K562 (cell line): ENCODE data around the gene NEURL4. TPM values are rescaled to one million over a fixed set of nuclear protein-coding genes. Genes with fewer than 3 reads are reported as not detected.

Experiments used
- CTCFL ChIP-seq: IDR thresholded peaks from 2 replicates; pipeline ENCODE4 v1.6.1; 2011; ENCODE audit warnings: borderline replicate concordance, low read depth, mild to moderate bottlenecking, moderate library complexity, low read length; ENCODE audit not compliant: insufficient read depth, poor library complexity, severe bottlenecking
- EZH2 ChIP-seq: IDR thresholded peaks from 2 replicates; pipeline ENCODE4 v1.6.1; 2012; ENCODE audit warnings: low read depth, mild to moderate bottlenecking, inconsistent platforms, low read length, borderline replicate concordance
- FOXJ3 ChIP-seq: sonication (generic); formaldehyde crosslinking; IDR thresholded peaks from 2 replicates; pipeline ENCODE4 v1.4.0; 2020; ENCODE audit warnings: mild to moderate bottlenecking, missing genetic modification reagents
- HDAC2 ChIP-seq: fragments of 450-650 bp; IDR thresholded peaks from 2 replicates; pipeline ENCODE4 v1.6.1; 2016; ENCODE audit warnings: mild to moderate bottlenecking
- HNRNPH1 ChIP-seq: fragments of 200-400 bp; formaldehyde crosslinking; optimal IDR thresholded peaks from 2 replicates; pipeline ENCODE3; 2017; ENCODE audit warnings: low read depth, mild to moderate bottlenecking, low read length, moderate library complexity
- KLF13 ChIP-seq: fragments of 450-650 bp; IDR thresholded peaks from 2 replicates; pipeline ENCODE4 v1.6.1; 2016; ENCODE audit warnings: missing genetic modification characterization, low read depth, mild to moderate bottlenecking, missing compliant biosample characterization, moderate library complexity, borderline replicate concordance
- PATZ1 ChIP-seq: fragments of 250-450 bp; sonication (Bioruptor Pico); IDR thresholded peaks from 2 replicates; pipeline ENCODE4 v1.5.0; 2020; ENCODE audit warnings: mild to moderate bottlenecking, borderline replicate concordance
- SLC30A9 ChIP-seq: fragments of 250-450 bp; sonication (Bioruptor Pico); IDR thresholded peaks from 2 replicates; pipeline ENCODE4 v1.8.0; 2022; ENCODE audit warnings: mild to moderate bottlenecking, moderate library complexity
- SMC3 ChIP-seq: conservative IDR thresholded peaks from 2 replicates; pipeline ENCODE4 v1.6.1; 2011; ENCODE audit warnings: low read depth, low read length, improper control_type of control experiment; ENCODE audit not compliant: insufficient read depth
- STAG1 ChIP-seq: sonication (generic); formaldehyde crosslinking; IDR thresholded peaks from 2 replicates; pipeline ENCODE4 v1.5.0; 2020; ENCODE audit warnings: missing genetic modification reagents, borderline replicate concordance
- ZNF584 ChIP-seq: fragments of 200-800 bp; sonication (Bioruptor generic); IDR thresholded peaks from 2 replicates; pipeline ENCODE4 v1.6.1; 2016; ENCODE audit warnings: low read depth, mild to moderate bottlenecking, missing genetic modification characterization, missing compliant biosample characterization
- polyA plus RNA-seq, 8 experiments: library from polyadenylated mRNA; depleted of rRNA in 4 of 8; stranded (reverse) in 5 of 8; unstranded in 3 of 8; fragments of >200 nt; fragmentation: Nextera tagmentation in 2 of 8; fragmentation: Illumina TruSeq in 1 of 8; extraction: Ambion mirVana in 2 of 8; extraction: Trizol in 1 of 8; gene quantifications; 2 replicates each; pipeline versions ENCODE4 v1.2.1 to v1.2.3, GENCODE V29; 2011 to 2014; ENCODE audit warnings: inconsistent platforms in 1 of 8, missing spikeins in 1 of 8
- total RNA-seq, 7 experiments: library from RNA; depleted of rRNA in 6 of 7; stranded (reverse); fragments of >200 nt in 6 of 7; fragmentation: Illumina TruSeq in 2 of 7; extraction: Trizol in 2 of 7; gene quantifications; 2 replicates each; pipeline versions ENCODE4 v1.2.1 to v1.2.3, GENCODE V29; 2011 to 2021; ENCODE audit warnings: low replicate concordance in 1 of 7
- TF ChIP-seq, protein P1 (sequence below), 2 experiments: IDR thresholded peaks; 2 replicates each; pipeline ENCODE4 v1.6.1; 2011; ENCODE audit warnings: borderline replicate concordance in 1 of 2, control low read depth in 1 of 2, low read depth in 1 of 2, low read length in 1 of 2, mild to moderate bottlenecking in 1 of 2, mixed read lengths in 1 of 2, moderate library complexity in 1 of 2; ENCODE audit not compliant: insufficient read depth in 1 of 2, insufficient read length in 1 of 2, poor library complexity in 1 of 2, severe bottlenecking in 1 of 2; ENCODE audit errors: extremely low read depth in 1 of 2
- TF ChIP-seq, protein P2 (sequence below): fragments of 200-800 bp; sonication (Bioruptor generic); IDR thresholded peaks from 2 replicates; pipeline ENCODE4 v1.6.1; 2016; ENCODE audit warnings: missing genetic modification characterization, missing compliant biosample characterization
- TF ChIP-seq, protein P3 (sequence below): sonication (generic); formaldehyde crosslinking; IDR thresholded peaks from 2 replicates; pipeline ENCODE4 v1.9.0; 2022; ENCODE audit warnings: mild to moderate bottlenecking, missing genetic modification reagents

The NEURL4 gene
- total and polyA plus RNA-seq, 9 of the 15 experiments (the other 6 are each of a cell fraction or from before 2014, with no cell fraction given): 0.08 to 37.4 (median 11.5) TPM

DNA sequence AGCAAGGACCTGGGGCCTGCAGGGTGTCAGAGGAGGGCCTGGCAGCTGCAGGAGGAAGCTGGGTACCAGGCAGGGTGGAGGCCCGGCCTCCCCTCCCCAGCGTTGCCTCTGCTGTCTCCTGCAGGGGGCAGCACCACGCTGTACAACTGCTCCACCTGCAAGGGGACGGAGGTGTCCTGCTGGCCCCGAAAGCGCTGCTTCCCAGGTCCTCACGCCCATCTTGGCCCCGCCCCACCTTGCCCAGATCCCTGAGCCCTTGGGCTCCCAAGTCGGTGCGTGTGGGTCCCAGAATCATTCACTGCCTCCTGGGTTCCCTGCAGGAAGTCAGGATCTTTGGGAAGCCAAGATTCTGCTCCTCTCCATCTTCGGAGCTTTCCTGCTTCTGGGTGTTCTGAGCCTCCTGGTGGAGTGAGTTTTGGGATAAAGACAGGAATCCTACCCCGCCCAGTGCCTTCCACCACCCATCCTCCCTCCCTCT is 27.0 kb upstream of the NEURL4 start (continued):
- TF ChIP-seq PATZ1 (CRISPR knock-in tag) (no peak), CTCFL (peak; percentile 35), EZH2 (no peak), ZNF584 (no peak), SLC30A9 (no peak), SMC3 (peak; percentile 79), HNRNPH1 (no peak), STAG1 (peak; percentile 77), HDAC2 (no peak), FOXJ3 (CRISPR knock-in tag) (no peak), KLF13 (tag) (0 out of 2 replicates have a peak, but pooled peaks have one; percentile 18)
- TF ChIP-seq, protein P1, sequence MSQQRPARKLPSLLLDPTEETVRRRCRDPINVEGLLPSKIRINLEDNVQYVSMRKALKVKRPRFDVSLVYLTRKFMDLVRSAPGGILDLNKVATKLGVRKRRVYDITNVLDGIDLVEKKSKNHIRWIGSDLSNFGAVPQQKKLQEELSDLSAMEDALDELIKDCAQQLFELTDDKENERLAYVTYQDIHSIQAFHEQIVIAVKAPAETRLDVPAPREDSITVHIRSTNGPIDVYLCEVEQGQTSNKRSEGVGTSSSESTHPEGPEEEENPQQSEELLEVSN (IDR thresholded peaks at IDR 0.05; ENCODE audit: borderline replicate concordance in 1 of 2, extremely low read depth in 1 of 2, insufficient read depth in 1 of 2, insufficient read length in 1 of 2, low read depth in 1 of 2, low read length in 1 of 2, poor library complexity in 1 of 2, severe bottlenecking in 1 of 2): no peak
- TF ChIP-seq, protein P2, sequence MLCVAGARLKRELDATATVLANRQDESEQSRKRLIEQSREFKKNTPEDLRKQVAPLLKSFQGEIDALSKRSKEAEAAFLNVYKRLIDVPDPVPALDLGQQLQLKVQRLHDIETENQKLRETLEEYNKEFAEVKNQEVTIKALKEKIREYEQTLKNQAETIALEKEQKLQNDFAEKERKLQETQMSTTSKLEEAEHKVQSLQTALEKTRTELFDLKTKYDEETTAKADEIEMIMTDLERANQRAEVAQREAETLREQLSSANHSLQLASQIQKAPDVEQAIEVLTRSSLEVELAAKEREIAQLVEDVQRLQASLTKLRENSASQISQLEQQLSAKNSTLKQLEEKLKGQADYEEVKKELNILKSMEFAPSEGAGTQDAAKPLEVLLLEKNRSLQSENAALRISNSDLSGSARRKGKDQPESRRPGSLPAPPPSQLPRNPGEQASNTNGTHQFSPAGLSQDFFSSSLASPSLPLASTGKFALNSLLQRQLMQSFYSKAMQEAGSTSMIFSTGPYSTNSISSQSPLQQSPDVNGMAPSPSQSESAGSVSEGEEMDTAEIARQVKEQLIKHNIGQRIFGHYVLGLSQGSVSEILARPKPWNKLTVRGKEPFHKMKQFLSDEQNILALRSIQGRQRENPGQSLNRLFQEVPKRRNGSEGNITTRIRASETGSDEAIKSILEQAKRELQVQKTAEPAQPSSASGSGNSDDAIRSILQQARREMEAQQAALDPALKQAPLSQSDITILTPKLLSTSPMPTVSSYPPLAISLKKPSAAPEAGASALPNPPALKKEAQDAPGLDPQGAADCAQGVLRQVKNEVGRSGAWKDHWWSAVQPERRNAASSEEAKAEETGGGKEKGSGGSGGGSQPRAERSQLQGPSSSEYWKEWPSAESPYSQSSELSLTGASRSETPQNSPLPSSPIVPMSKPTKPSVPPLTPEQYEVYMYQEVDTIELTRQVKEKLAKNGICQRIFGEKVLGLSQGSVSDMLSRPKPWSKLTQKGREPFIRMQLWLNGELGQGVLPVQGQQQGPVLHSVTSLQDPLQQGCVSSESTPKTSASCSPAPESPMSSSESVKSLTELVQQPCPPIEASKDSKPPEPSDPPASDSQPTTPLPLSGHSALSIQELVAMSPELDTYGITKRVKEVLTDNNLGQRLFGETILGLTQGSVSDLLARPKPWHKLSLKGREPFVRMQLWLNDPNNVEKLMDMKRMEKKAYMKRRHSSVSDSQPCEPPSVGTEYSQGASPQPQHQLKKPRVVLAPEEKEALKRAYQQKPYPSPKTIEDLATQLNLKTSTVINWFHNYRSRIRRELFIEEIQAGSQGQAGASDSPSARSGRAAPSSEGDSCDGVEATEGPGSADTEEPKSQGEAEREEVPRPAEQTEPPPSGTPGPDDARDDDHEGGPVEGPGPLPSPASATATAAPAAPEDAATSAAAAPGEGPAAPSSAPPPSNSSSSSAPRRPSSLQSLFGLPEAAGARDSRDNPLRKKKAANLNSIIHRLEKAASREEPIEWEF (CRISPR knock-in tag): no peak
- TF ChIP-seq, protein P3, sequence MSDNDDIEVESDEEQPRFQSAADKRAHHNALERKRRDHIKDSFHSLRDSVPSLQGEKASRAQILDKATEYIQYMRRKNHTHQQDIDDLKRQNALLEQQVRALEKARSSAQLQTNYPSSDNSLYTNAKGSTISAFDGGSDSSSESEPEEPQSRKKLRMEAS (CRISPR knock-in tag): 0 out of 2 replicates have a peak, but pooled peaks have one; percentile 29
